Thoracic aorta (tissue), 2 donors: Measurements from ENCODE around the gene TTC7B. TPM values are rescaled to one million over a fixed set of nuclear protein-coding genes. Genes with fewer than 3 reads are reported as not detected.

ENCODE experiments used
- ATAC-seq: fragments of 150-250 bp; one replicate; pipeline ENCODE4 v1.8.0; 2017; ENCODE audit warnings: low read depth; ENCODE audit not compliant: insufficient number of reproducible peaks, low FRiP score
- DNase-seq: peaks from one replicate; pipeline ENCODE4 v3.0.0-alpha.2; 2020; ENCODE audit warnings: low spot score
- H3K27ac ChIP-seq, 2 donors: fragments of 200-600 bp; sonication (generic); 1 replicate in 1 of 2; 2 replicates in 1 of 2; pipeline ENCODE4 v1.5.1; 2016; ENCODE audit warnings: mild to moderate bottlenecking in 2 of 2, moderate library complexity in 2 of 2
- H3K27me3 ChIP-seq: fragments of 200-600 bp; sonication (generic); replicated peaks from 2 replicates; pipeline ENCODE4 v1.6.0; 2016; ENCODE audit warnings: mild to moderate bottlenecking; ENCODE audit not compliant: insufficient read depth
- H3K36me3 ChIP-seq: fragments of 200-600 bp; sonication (generic); one replicate; pipeline ENCODE4 v1.5.1; 2016
- H3K4me1 ChIP-seq, 2 donors: fragments of 200-600 bp; sonication (generic); 1 replicate in 1 of 2; 2 replicates in 1 of 2; pipeline versions ENCODE4 v1.5.1 to v1.6.0; 2016; ENCODE audit warnings: low read depth in 2 of 2, mild to moderate bottlenecking in 1 of 2; ENCODE audit not compliant: control insufficient read depth in 1 of 2
- H3K4me3 ChIP-seq: fragments of 200-600 bp; sonication (generic); 2 replicates; pipeline ENCODE4 v1.5.1; 2016; ENCODE audit warnings: mild to moderate bottlenecking
- H3K9me3 ChIP-seq: fragments of 200-600 bp; sonication (generic); 2 replicates; pipeline ENCODE4 v1.5.1; 2016
- CTCF ChIP-seq: fragments of 200-600 bp; sonication (generic); IDR thresholded peaks from one replicate; pipeline ENCODE4 v1.5.1; 2019; ENCODE audit warnings: antibody characterized with exemption
- total RNA-seq, 2 donors: library from RNA; depleted of rRNA; stranded (reverse); fragments of >200 nt; gene quantifications; one replicate each; pipeline versions ENCODE4 v1.1.0 to v1.2.3, GENCODE V29; 2016

The TTC7B gene
- total RNA-seq, 2 donors from 2014 or later, result 38.9 to 56.3 TPM

GRCh38 chr14:90559811-90560492 lies 256.3 kb downstream of the TTC7B start:
- TF ChIP-seq CTCF, result no peak
- no peaks in the 10 kb centered on the region for H3K4me1 ChIP-seq
- DNase-seq (no peak), ATAC-seq (no peak)
- no peak overlapping the region for H3K4me3 ChIP-seq
- H3K36me3 ChIP-seq, result peaks cover 3% of the 10 kb centered on the region
- no peaks in the 10 kb centered on the region for H3K27me3 ChIP-seq
- H3K9me3 ChIP-seq, result no peaks in the 10 kb centered on the region
- no peak overlapping the region for H3K27ac ChIP-seq

GRCh38 chr14:90558983-90559590 lies 257.1 kb downstream of the TTC7B start:
- TF ChIP-seq CTCF, result no peak
- Histone ChIP-seq H3K9me3 (no peaks in the 10 kb centered on the region), H3K36me3 (peaks cover 3% of the 10 kb centered on the region), H3K4me1 (peaks cover 0 to 8% of the 10 kb centered on the region in 2 donors), H3K4me3 (no peak overlapping the region), H3K27me3 (no peaks in the 10 kb centered on the region), H3K27ac (no peak overlapping the region)
- DNase-seq (no peak), ATAC-seq (no peak)

- peaks cover 0 to 16% of the 10 kb centered on the region in 2 donors for H3K4me1 ChIP-seq
Observed at GRCh38 chr14:90558041-90558982, 257.9 kb downstream of the TTC7B start.

GRCh38 chr14:90557516-90557915 lies 258.7 kb downstream of the TTC7B start:
- Histone ChIP-seq H3K27me3 (no peaks in the 10 kb centered on the region), H3K36me3 (peaks cover 3% of the 10 kb centered on the region), H3K27ac (no peak overlapping the region), H3K4me1 (peaks cover 0 to 21% of the 10 kb centered on the region in 2 donors), H3K9me3 (no peaks in the 10 kb centered on the region), H3K4me3 (no peak overlapping the region)
- no peak for DNase-seq
- no peak for ATAC-seq
- TF ChIP-seq CTCF, result no peak

More at GRCh38 chr14:90558041-90558982, 257.9 kb downstream of the TTC7B start:
- no peak for TF ChIP-seq CTCF
- H3K4me3 ChIP-seq, result no peak overlapping the region
- no peak for ATAC-seq
- DNase-seq, result no peak
- no peaks in the 10 kb centered on the region for H3K27me3 ChIP-seq
- no peak overlapping the region for H3K27ac ChIP-seq
- no peaks in the 10 kb centered on the region for H3K9me3 ChIP-seq
- peaks cover 3% of the 10 kb centered on the region for H3K36me3 ChIP-seq
